Loucy (cell line): ENCODE data around the gene NHSL2.

Experiments
- H2AFZ ChIP-seq: fragments of 200-600 bp; sonication (generic); 2 replicates; pipeline ENCODE4 v1.6.0; 2016; ENCODE audit warnings: antibody characterized with exemption, mild to moderate bottlenecking, low read length, moderate library complexity
- H3F3A ChIP-seq: fragments of 200-600 bp; 2 replicates; pipeline ENCODE4 v1.6.0; 2016; ENCODE audit warnings: antibody characterized with exemption, low read depth, mild to moderate bottlenecking
- H3K27me3 ChIP-seq: fragments of 200-600 bp; sonication (generic); 2 replicates; pipeline ENCODE4 v1.6.1; 2014; ENCODE audit warnings: low read length, mild to moderate bottlenecking; ENCODE audit not compliant: insufficient read depth, poor library complexity, severe bottlenecking
- H3K36me3 ChIP-seq: fragments of 200-600 bp; sonication (generic); 2 replicates; pipeline ENCODE4 v1.6.1; 2016; ENCODE audit warnings: low read length; ENCODE audit not compliant: insufficient read depth
- H3K4me1 ChIP-seq: fragments of 200-600 bp; sonication (generic); 2 replicates; pipeline ENCODE4 v1.5.1; 2014; ENCODE audit warnings: low read length, mild to moderate bottlenecking; ENCODE audit not compliant: insufficient read depth, poor library complexity, severe bottlenecking
- H3K4me2 ChIP-seq: fragments of 200-600 bp; sonication (generic); 2 replicates; pipeline ENCODE4 v1.6.0; 2014; ENCODE audit warnings: antibody characterized with exemption, low read length, low read depth, mild to moderate bottlenecking; ENCODE audit not compliant: poor library complexity, severe bottlenecking
- H3K4me3 ChIP-seq: fragments of 200-600 bp; sonication (generic); 2 replicates; pipeline ENCODE4 v1.5.1; 2014; ENCODE audit warnings: low read length, mild to moderate bottlenecking, mixed read lengths; ENCODE audit not compliant: poor library complexity, severe bottlenecking
- H3K79me2 ChIP-seq: fragments of 200-600 bp; sonication (generic); 2 replicates; pipeline ENCODE4 v1.6.1; 2014; ENCODE audit warnings: low read length; ENCODE audit not compliant: insufficient read depth
- H3K9ac ChIP-seq: fragments of 200-600 bp; sonication (generic); 2 replicates; pipeline ENCODE4 v1.6.0; 2014; ENCODE audit warnings: mild to moderate bottlenecking, low read depth, low read length, moderate library complexity; ENCODE audit not compliant: poor library complexity, severe bottlenecking
- H3K9me2 ChIP-seq: fragments of 200-600 bp; sonication (generic); replicated peaks from 2 replicates; pipeline ENCODE4 v1.6.1; 2016; ENCODE audit warnings: low read depth, low read length, mixed read lengths
- H3K9me3 ChIP-seq: fragments of 200-600 bp; sonication (generic); 2 replicates; pipeline ENCODE4 v1.6.1; 2014; ENCODE audit warnings: mild to moderate bottlenecking, antibody characterized with exemption, low read length, low read depth; ENCODE audit not compliant: insufficient read depth
- H4K20me1 ChIP-seq: fragments of 200-600 bp; sonication (generic); 2 replicates; pipeline ENCODE4 v1.6.0; 2014; ENCODE audit warnings: antibody characterized with exemption, low read length, mild to moderate bottlenecking; ENCODE audit not compliant: insufficient read depth, poor library complexity, severe bottlenecking
- CTCF ChIP-seq: fragments of 200-600 bp; sonication (generic); conservative IDR thresholded peaks from 2 replicates; pipeline ENCODE4 v1.5.1; 2014; ENCODE audit warnings: mild to moderate bottlenecking, antibody characterized with exemption, low read length
- EZH2phosphoT487 ChIP-seq: fragments of 200-600 bp; IDR thresholded peaks from 2 replicates; pipeline ENCODE4 v1.6.1; 2018; ENCODE audit warnings: antibody characterized with exemption, mild to moderate bottlenecking, moderate library complexity, borderline replicate concordance

The NHSL2 gene

GRCh38 chrX:71938371-71938770 lies 27.7 kb downstream of the NHSL2 start:
- TF ChIP-seq CTCF, result no peak
- no peak for TF ChIP-seq EZH2phosphoT487

GRCh38 chrX:71941145-71941544 lies 30.5 kb downstream of the NHSL2 start:
- no peaks in the 10 kb centered on the region for H3K9me3 ChIP-seq
- TF ChIP-seq EZH2phosphoT487, result no peak
- TF ChIP-seq CTCF, result no peak
- no peaks in the 10 kb centered on the region for H4K20me1 ChIP-seq
- H3K36me3 ChIP-seq, result no peaks in the 10 kb centered on the region
- no peaks in the 10 kb centered on the region for H3K79me2 ChIP-seq
- H3K4me3 ChIP-seq, result no peak overlapping the region
- no peaks in the 10 kb centered on the region for H3F3A ChIP-seq
- no peaks in the 10 kb centered on the region for H3K9me2 ChIP-seq
- no peak overlapping the region for H2AFZ ChIP-seq
- no peaks in the 10 kb centered on the region for H3K27me3 ChIP-seq
- no peak overlapping the region for H3K4me2 ChIP-seq
- no peaks in the 10 kb centered on the region for H3K4me1 ChIP-seq
- no peak overlapping the region for H3K9ac ChIP-seq

More at GRCh38 chrX:71938371-71938770, 27.7 kb downstream of the NHSL2 start:
- H3K9ac ChIP-seq, result no peak overlapping the region
- H4K20me1 ChIP-seq, result no peaks in the 10 kb centered on the region
- no peak overlapping the region for H3K4me3 ChIP-seq
- no peak overlapping the region for H2AFZ ChIP-seq
- no peaks in the 10 kb centered on the region for H3K9me2 ChIP-seq
- no peaks in the 10 kb centered on the region for H3K36me3 ChIP-seq
- H3K9me3 ChIP-seq, result no peaks in the 10 kb centered on the region
- H3K4me2 ChIP-seq, result no peak overlapping the region
- H3K4me1 ChIP-seq, result no peaks in the 10 kb centered on the region
- H3K79me2 ChIP-seq, result no peaks in the 10 kb centered on the region
- H3K27me3 ChIP-seq, result no peaks in the 10 kb centered on the region
- H3F3A ChIP-seq, result no peaks in the 10 kb centered on the region

- no peak overlapping the region for H2AFZ ChIP-seq
- no peak overlapping the region for H3K4me3 ChIP-seq
- no peaks in the 10 kb centered on the region for H4K20me1 ChIP-seq
- H3K36me3 ChIP-seq, result no peaks in the 10 kb centered on the region
- no peaks in the 10 kb centered on the region for H3K4me1 ChIP-seq
- TF ChIP-seq CTCF (no peak), EZH2phosphoT487 (no peak)
- no peaks in the 10 kb centered on the region for H3K9me2 ChIP-seq
- no peaks in the 10 kb centered on the region for H3K27me3 ChIP-seq
- no peaks in the 10 kb centered on the region for H3F3A ChIP-seq
- H3K9ac ChIP-seq, result no peak overlapping the region
- no peaks in the 10 kb centered on the region for H3K79me2 ChIP-seq
- no peaks in the 10 kb centered on the region for H3K9me3 ChIP-seq
- H3K4me2 ChIP-seq, result no peak overlapping the region
These were observed 31.1 kb downstream of the NHSL2 start for GRCh38 chrX:71941776-71942175.
